Measurements from ENCODE around the gene NKX6-1.
A peak's percentile ranks its signal among the peaks of the same experiment; 100 is the strongest.

NKX6-1 gene

DNA sequence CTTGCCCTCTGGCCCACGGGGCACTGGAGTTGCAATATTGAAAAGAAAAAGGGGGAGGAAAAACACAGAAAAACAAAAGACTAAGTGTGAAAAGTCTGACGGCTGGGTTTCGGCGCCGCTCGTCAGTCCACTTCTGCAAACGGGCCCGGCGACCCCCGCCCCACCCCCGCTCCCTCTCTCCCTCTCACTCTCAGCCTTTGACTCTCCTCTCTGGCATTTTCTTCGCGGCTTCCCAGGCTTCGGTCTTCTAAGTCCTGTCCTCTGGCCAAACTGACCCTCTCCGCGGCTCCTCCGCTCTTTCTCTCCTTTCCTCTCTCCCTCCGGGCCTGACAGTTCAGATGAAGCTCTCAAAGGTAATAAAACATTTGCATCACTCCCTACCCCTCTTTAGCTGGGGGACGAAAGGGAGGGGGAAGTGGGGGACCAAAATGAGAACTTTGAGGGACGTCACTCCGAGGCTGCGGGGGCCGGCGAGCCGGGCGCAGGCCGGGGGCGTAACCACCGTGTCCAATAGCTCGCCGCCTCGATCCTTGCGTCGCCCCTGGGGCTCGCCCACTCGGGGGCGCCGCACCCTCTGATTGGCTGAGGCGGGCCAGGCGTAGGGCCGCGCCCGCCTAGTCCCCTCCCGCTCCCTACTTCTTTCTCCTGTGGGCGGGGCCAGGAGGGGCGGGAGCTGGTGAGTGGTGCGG lies at the start of gene NKX6-1:
Gene NKX6-1, minus strand, starts transcription at position 358 of the 689 bp plus-strand sequence. CDS start 1,064 bp downstream, outside the sequence.
- DNase-seq = peak; percentile 65

DNA sequence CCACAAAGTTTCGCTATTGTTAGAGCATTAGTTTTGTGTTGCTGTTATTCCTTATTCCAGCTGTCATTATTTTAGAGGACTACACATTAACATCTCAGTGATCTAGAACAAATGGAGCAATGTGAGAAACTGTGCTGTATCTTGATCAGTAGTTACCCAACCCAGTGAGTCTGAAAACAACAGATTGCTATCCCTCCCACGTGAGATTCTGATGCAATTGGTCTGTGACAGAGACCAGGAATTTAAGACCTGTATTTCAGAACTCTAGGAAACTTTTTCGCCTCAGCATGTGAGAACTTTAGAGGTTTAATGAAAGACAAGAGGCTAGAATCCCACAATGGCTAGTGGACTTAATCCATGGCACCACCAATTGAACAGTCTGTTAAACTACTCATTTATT lies 48.1 kb upstream of the NKX6-1 start:
- no peak for DNase-seq

DNA sequence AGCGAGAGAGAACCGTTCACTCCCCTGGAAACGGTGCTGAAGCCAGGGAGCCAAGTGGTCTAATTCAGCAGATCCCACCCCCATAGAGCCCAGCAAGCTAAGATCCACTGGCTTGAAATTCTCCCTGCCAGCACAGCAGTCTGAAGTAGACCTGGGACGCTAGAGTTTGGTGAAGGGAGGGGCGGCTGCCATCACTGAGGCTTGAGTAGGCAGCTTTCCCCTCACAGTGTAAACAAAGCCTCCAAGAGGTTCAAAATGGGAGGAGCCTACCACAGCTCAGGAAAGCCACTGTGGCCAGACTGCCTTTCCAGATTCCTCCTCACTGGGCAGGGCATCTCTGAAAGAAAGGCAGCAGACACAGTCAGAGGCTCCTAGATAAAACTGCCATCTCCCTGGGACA lies 46.0 kb upstream of the NKX6-1 start:
- no peak for DNase-seq

DNA sequence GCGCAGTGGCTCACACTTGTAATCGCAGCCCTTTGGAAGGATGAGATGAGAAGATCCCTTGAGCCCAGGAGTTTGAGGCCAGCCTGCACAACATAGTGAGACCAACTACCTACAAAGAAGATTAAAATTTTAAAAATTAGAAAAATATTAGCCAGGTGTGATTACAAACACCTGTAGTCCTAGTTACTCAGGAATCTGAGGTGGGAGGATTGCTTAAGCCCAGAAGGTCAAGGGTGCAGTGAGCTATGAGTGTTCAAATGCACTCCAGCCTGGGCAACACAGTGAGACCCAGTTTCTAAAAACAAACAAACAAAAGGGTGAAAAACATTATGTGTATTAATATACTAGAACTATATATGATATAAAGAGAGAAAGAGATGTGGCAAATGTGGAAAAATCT lies 36.8 kb upstream of the NKX6-1 start:
- DNase-seq = no peak

DNA sequence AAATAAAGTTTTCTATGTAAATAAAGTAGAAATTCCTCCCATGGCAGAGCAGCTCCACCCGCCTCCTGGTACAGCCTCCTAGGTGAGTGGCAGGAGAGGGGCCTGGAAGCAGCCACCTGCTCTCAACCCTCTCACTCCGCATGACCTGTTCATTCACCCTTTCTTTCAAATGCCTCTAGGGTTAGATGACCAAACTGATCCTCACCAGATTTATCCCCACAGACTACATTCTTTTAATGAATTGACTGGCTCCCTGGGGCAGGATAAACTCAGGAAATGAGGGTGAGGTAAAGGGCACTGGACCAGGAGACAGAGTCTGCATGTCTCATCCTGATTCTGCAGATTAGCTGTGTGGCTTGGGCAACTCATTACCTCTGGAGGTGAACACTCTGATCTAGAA lies 32.6 kb upstream of the NKX6-1 start:
- DNase-seq = no peak

DNA sequence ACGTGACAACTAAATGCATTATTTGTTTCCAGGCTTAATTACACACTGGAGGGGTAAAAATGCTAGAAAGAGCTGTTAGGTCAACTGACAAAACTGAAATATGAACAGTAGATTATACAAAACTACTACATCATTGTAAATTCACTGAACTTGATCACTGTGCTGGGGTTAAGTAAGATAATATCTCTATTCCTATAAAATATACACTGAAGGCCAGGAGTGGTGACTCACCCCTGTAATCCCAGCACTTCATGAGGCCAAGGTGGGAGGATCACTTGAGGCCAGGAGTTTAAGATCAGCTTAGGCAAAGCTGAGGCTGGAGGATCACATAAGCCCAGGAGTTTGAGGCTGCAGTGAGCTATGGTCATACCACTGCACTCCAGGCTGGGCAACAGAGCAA lies 31.8 kb upstream of the NKX6-1 start:
- no peak for DNase-seq

DNA sequence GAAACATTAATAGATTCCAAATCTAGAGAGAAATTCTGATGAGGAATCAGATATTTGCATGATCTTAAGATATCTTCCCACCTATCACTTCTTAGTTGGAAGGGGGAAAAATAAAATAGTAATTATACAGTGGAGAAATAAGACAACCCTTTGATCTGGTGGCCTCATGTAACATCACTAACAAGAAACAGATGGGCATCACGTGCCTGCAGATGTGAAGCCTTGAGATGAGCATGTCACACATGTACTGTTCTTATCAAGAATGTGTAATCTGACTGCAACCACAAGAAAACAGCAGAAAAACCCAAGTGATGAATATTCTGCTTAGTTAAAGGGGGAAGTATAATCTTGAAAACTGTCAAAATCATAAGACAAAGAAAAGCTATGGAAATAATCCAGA lies 31.4 kb upstream of the NKX6-1 start:
- DNase-seq = no peak

DNA sequence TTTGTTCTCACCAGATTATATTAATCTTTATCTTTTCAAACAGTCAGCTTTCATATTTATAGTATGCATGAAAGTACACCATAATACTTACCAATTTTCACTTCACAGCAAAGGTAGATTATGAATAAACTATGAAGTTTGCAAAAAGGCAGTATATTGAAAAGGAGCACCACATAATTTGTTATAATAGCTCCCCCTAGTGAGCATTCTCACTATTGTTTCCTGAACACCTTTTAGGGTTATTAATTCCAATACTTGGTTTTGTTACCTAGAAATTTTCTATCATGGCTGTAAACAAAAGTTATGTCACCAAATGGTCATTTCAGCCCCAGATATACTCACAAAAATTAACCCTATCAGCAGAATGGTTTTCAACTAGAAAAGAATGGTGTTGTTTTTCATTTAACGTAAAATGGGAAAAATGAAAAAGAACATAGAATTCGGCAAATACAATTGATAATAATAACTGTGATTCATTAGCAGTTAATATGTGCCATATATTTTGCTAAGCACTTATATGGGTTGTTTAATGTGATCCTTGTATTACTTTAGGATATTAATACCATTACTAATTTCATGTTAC lies 30.2 kb upstream of the NKX6-1 start:
- DNase-seq = no peak

DNA sequence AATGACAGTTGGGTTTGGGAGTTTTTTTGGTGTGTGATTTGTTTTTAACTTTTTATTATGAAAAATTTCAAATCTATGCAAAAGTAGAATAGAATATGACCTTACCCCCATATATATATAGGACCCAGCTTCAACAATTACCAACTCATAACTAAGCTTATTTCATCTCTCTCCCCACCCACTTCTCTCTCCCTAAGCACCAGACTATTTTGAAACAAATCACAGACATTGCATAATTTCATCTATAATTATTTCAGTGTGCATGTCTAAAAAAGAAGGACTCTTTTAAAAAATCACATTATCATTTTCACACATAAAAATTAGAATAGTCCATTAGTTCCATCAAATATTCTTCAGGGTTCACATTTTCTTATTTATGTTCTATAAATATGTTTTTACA lies 28.3 kb upstream of the NKX6-1 start:
- DNase-seq = no peak

DNA sequence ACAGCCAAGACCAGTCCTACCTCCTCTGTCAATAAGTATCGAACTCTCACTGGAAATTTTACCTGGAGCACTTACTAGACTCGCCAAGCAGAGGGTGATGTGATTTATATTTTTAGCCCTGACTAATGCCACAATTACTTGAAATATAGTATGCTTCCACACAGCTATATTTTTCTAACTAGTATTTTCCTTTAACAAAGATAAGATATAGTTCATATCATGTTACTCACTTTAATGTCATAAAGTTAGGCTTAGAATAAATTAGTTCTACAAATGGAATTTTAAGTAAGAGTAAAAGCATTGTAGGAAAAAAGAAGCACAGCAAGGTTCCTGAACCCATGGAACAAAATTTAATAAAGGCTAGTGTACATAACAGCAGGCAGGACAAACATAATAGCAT lies 16.0 kb upstream of the NKX6-1 start:
- DNase-seq = no peak

DNA sequence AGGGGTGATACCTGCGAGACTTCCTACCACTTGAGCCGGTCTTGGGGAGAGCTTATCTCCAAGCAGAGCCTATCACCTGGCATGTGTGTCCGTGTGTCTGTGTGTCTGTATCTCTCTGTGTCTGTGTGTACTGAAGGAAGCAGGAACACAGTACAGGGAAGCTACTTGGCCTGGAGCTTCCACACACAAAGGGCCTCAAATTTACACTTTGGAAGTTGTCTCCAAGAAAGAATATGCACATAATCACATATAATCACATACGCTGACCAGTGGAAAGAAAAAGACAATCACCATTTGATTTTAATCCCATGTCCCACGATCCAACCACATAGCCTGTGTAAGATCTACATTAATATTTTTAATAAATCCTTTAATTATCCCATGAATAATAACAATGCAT lies 13.2 kb upstream of the NKX6-1 start:
- DNase-seq = no peak

DNA sequence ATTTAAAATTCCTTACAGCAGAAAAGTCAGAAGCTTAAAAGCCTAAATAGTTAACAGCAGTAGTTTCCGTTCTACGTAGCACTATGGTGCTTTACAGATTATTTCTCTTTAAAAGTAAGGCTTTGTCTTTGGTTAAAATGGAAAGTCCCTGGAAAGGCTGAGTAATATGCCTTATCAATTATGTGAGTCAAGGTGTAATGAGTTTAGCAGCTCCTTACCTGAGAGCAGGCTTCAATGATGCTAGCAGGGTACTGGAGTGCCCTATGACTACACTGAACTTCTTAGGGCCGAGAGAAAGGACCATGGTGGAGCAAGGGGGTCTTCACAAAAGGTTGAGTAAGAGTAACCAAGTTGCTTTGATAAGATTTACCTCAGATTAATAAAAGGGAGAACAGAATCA lies 12.6 kb upstream of the NKX6-1 start:
- DNase-seq = no peak

DNA sequence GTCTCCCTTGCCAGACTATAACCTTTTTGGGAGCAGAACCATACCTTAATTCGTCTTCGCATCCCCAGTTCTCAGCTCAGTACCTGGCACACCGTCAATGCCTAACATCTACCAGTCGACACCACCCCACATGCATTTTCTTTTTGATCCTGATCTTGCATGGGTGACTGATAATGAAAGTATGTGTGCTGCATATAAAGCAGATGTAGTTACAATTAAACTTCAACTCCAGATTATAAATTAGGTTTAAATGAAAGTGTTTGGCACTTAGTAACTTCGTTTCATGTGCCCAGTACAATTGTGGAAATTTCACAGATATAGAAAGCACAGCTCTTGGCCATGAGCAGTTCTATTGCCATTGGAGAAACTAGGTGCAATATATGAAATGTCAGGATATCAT lies 8.8 kb upstream of the NKX6-1 start:
- no peak for DNase-seq

DNA sequence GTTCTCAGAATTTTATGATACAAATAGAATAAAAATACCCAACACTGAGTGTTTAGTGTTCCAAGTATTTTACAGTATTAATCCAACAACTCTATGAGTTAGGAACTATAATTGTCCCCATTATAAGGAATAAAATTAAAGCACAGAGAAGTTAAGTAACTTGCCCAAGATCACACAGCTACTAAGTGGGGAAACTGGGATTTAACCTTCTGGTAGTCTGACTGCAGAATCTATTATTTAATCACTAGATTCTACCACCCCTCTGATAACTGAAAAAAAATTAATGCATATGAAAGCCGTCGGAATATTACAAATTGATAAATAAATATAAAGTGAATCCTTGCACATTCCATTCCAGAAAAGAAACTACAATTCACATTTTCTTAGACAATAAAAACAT lies 5.7 kb upstream of the NKX6-1 start:
- DNase-seq = no peak

DNA sequence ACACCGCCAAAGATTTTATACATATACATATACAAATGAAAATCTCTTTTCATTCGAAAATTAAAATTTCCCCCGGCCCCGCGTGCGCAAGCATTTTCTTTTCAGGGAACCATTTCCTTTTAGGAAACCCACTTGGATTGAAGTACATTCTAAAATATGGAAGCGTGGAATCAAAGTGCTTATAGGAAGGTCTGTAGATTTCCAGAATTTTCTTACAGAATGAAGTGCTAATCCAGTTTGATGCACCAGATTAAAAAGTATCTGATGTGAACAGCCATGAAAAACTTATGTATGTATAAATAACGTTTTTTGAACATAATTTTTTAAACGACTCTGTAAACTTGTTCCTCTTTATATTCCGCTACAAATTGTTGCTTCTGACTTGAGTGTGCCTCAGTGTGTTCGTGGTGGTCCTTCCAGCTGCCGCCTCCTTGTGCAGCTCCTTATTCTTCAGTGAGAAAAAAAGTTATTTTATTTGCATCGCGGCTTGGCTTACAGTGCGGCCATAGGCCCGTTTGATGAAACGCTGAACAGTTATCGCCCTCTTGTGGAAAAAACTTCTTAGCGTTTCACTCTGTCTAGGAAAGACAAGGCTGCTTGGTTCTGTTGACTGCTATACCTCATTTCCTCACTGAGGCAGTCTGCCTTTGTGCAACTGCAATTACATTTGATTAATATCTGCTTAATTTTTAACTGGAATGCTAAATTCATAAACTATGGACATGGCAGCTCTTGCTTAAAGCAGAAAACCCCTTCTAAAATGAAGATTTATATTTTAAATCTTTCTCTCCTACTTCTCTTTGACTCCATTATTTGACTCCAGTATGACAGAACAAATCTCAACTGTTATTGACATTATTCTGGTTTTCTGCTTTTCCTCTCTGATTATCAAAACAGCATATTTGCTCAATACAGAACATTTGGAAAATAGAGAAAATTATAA lies 4.7 kb upstream of the NKX6-1 start:
- DNase-seq = peak; percentile 12

DNA sequence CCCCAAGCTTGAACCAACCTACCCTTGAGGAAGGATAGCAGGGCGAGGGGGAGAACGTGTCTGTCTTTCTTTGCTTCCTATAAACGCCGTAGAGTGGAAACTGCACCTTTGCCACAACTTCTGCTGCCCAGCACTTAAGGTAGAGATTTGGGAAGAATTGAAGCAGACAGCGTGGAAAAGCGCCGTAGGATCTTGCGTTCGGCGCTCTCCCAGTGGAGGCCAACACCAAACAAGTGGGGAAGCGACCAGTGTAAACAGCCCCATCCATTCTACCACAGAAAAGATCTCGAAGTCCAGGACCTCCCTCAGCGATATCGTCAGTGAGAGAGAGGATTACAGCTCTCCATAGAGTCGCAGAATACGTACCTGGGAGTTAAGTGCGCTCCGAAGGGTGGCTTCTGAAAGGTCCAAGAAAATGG lies 3.9 kb upstream of the NKX6-1 start:
- DNase-seq = no peak

DNA sequence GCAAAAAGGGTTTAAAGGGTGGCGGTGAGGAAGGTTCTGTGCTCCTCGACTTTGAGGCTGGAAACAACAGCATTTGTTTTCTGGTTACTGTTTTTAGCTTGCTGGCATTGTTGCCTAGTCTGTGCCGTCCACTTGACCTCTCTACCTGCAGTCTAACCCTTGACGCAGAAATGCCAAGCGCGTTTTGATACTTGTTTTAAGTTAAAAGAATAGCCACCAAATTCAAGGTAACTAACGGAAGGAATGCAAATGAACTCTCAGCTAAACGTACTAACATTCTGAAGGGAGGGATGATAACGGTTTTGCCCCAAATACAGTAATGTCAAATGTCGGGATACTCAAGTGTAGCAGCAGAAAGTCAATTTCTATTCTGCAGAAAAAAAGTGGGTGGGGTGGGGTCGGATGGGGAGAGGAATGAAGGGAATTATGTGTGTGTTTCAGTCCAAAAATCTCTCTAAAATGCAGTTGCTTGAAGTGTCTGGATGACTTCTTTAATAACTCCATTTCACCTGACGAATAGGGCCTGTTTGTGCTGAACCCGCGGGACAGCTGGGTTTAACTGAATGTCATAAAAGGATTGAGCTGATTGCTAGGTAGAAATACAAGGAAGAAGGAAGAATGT lies 3.4 kb upstream of the NKX6-1 start:
- no peak for DNase-seq

DNA sequence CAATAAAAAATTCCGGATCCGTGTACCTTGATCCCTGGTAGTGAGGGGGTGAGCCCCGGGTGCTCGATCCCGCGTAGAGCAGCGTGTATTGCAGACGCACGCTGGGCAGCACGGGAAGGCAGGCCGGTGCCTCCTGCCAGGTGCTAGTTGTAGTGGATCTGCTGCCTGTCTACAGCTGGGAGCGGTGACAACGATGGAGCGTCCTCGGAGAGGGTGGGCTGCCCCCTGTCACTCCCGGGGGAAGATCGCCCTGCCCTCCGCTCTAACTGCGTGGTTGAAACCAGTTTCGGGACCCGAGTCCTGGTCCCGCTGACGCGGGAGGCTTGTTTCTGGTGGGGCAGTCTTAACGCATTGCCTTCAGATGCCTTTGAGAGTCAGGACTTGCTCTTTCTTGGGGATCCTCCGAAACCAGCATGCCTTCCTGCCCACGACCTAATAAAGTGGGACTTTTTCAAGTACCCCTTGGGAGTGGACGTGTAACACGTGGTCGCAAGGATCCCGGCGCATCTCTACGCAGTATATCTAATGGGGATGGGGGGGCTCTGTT lies 2.7 kb upstream of the NKX6-1 start:
- no peak for DNase-seq

DNA sequence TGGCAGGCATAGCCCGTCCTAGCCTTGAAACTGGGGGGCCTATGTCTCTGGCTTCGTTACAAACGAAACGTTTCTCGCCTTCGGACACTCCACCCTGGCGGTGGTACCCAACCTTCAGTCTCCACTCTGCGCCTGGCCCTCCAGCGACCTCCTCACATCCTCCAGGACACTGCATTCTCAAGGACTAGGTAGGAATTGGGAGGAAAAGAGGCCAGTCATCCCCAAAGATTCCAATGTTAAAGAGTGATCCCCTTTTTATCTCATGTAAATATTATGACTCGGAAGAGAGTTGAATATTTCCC lies 2.1 kb upstream of the NKX6-1 start:
- DNase-seq = no peak

DNA sequence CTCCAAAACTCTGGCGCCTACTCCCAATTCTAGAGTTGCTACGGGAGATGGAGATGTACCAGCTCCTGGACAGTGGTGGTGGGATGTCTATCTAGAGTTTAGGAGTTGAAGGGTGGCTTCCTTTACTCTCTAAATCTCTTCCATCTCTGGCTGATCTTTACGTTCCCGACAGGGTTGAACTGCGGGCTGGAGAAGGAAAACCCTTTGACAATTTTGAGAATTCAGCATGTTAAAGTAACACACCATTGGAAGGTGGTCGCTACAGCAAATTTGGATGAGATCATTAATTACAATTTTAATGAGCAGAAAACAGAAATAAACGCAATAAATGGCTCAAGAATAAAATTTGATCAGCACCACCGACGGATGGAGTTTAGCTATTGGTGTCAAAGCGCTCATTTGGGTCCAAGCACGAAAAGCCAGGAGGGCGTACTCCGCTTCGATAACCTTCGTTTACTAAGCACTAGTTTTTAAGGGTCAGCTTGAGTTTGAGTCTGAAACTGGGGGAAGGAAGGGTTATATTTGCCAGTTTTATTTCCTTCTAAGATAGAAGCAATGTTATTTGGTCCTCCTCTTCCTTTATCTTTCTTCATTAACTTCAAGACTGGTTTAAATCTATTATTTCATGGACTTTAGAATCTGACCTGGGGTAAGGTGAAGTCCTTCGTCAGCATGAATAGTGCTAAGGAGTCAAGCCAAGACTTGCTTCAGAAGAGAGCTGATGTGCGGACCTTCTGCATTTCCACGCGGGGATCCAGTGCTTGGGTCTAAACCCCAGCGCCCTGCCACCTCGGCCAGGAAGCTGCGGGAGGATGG lies 1.5 kb upstream of the NKX6-1 start:
- no peak for DNase-seq

DNA sequence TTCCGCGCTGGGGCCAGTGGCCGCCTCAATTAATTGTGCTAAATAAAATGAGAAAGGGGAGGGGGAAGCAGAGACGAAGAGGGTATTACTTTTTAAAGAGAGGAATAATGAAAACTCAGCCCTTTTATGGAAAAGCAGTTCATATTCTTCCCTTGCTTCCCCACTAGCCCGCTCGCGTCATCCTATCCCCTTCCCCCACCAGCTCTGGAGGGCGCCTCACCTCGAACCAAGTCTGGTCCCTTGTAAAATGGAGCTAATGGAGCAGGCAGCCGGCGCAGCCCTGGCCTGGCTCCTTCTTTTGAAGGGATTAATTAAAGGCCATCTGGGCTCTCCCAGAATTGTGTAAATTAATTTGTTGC lies 511 bp upstream of the NKX6-1 start:
- no peak for DNase-seq

DNA sequence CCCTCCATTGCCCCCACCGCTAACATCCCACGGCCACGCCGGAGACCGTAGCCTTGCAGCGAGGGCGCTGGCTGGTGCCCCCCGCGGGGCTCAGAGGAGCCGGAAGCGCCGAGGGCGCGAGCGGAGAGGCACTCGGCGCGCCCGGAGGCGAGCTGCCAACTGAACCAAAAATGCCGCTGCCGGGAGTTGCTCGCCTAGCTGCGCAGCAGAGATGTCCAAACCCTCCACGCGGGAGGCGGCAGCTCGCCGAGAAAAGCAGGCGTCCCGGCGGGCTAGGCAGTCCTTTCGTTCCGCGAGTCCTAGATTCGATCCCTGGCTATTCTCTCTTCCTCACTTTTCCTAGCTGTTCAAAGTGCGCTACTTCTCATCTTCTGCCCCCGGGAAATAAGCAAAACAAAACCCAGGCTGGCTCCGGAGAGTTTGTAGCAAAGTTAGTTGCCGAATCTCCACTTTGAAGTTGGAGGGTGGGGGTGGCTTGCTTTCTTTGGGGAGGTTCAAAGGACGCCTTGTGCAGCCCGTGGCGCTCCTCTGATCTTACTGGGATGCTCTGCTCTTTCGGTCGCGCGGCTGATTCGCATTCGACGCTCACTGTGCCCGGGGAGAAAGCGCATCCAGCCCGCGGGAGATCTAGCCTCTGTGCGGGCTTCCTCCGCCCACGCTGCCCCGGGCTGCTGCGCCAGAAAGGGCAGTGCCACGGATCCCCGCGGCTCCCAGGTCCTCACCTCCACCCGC lies 723 bp downstream of the NKX6-1 start:
- no peak for DNase-seq

All from NCI-H446 treated with DMSO at 0.1 percent for 48 hours (cell line).